HG03457 (cell line): Measurements from ENCODE around the gene RAMACL.

ENCODE experiments used
- ATAC-seq: cut with Tn5 transposase; IDR thresholded peaks from one replicate; pipeline ENCODE4 v1.9.1; 2021; ENCODE audit warnings: moderate number of reproducible peaks; ENCODE audit not compliant: unreplicated experiment

The RAMACL gene

DNA sequence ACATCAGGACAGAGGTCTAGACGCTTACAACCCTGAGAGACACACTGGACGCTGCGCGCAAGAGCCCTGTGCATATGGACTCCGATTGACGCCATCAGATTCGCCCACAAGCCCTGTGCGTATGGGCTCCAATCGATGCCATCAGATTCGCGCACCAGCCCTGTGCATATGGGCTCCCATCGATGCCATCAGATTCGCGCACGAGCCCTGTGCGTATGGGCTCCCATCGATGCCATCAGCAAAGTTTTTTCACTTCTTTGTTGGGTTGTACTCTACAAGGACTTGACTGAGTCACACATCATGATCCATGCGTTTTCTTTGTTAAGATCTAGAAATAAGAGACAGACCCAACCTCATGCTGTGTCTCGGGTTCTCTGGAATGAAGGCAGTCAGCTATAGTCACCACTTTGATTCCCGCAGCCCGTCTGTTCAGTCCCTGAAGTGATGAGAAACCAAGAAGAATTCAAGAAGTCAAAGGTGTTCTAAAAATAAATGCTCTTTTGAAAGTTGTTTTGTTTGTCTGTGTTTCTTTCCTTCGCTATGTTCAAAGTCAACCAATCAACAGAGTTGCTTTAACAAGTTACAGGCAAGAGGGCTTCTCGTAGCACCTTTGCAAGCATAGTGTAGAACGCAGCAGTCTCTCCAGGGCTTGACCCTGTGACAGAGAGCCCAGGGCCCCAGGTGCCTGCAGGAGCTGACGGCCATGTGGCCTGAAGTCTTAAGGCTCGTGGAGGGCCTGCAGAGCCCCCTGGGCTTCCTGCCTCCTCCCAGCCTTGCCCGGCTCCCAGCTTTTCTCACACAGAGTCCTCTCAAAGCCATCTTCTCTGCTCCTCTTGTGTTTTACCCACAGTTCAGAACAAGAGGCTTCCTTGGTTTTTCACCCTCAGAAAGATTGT lies 32.6 kb upstream of the RAMACL start:
- ATAC-seq, result no peak

DNA sequence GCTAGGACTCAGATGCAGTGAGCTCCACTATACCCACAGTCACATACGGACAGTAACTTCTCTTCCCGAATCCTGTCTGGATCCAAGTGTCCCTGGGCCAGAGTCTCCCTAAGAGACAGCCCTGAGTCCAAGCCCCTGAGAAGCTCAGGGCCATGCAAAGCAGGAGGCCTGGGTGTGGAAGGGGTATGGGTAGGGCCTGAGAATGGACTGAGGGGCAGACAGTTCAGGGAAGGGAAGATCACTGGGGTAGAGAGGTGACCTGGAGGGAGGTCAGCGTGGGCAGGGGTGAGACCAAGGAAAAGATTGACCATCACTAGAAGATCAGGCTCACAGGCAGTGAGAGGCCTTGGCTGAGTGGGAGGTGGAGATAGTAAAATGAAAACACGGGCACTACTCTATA lies 31.8 kb upstream of the RAMACL start:
- no peak for ATAC-seq

- no peak for ATAC-seq
Observed at GRCh38 chr6:166617359-166617758, 30.9 kb upstream of the RAMACL start.

- no peak for ATAC-seq
Observed at GRCh38 chr6:166616261-166617238, 30.1 kb upstream of the RAMACL start.

DNA sequence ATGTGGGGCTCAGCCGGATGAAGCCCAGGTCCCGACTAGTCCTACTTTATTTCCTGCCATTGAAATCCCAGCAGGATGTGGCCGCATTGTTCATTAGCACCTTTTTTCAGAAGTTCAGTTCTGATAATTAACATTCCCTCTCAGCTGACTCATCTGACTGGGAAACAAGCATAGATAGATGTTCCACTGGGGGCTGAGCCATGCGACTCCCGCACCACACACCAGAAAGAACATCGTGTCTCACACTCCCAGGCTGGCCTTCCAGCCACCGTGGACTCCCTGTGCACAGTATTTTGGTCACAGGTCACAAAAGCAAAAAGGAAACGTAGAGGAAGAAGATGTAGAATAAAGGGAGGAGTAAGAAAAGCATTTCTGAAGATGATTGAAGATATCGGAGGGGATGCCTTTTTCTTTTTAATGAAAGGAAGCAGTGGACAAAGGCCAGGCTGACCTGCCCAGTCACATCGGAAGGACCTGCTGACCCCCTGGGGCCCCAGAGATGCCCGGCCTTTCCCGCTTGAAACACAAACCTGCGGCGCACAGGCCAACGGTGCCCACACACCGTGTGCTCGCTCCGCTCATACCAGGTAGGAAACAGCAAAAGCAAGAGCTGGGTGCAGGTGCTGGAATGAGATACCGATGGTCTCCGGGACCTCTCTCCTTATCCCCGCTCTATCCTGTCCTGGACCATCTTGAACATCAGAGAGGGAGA lies 28.7 kb upstream of the RAMACL start:
- ATAC-seq, result no peak

- ATAC-seq, result no peak
Observed at GRCh38 chr6:166614589-166614988, 28.1 kb upstream of the RAMACL start.

- ATAC-seq, result no peak
Observed at GRCh38 chr6:166614171-166614583, 27.7 kb upstream of the RAMACL start.

DNA sequence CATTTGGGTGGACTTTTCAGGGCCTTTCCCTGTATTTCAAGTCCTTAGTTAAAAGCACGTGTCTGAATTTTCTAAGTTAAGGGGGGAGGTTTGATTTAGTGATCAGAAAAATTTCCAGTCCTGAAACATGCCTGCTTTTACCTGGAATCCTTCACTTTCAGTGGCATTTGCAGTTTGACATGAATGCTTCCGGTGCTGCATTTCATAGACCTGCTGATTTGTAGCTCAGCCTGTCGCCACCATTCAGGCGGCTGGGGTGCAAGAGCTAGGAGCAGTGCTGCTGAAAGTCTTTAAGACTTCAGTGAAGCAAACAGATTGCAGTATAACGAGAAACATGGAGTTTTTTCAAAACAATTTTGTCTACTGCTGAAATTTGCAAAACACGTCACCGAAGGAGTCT lies 26.5 kb upstream of the RAMACL start:
- ATAC-seq, result no peak

DNA sequence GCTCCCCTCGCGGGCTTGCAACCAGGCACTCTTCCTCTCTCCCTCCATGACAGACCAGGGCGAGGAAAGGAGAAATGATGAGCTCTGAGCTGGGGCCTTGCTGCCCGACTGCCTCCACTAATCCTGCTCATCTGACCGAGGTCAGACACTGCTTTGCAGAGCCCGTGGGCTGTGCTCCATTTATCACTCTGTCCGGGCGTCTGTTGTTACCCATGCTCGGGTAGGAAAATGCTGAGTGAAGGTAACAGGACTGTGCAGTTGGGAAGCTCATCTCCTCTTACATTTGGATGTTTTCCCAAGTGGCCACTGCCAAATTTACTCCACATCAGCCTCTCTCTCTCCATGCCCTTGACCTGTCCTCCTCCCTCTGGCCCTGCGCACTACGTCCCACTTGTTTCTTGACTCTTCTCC lies 26.0 kb upstream of the RAMACL start:
- ATAC-seq, result no peak

GRCh38 chr6:166611631-166612030 lies 25.2 kb upstream of the RAMACL start:
- ATAC-seq, result no peak

DNA sequence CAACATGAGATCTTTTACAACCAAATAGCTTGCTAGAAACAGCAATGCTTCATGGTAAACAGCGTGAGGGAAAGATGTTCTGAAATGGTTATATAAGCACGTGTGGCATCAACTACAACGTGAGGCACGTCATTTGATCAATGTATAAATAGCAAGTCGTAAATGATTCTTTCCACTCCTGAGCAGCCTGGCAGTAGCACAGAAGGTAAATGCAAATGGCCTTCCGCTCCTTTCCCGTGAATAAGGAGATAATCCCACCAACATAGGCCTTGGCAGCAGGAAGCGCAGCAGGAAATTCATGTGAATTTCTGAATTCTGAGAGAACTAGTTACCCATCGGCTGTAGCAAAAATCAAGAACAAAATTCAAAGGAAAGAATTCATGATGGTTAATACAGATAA lies 23.6 kb upstream of the RAMACL start:
- ATAC-seq, result no peak

- no peak for ATAC-seq
Observed at GRCh38 chr6:166608774-166609173, 22.3 kb upstream of the RAMACL start.

GRCh38 chr6:166605752-166606151 lies 19.3 kb upstream of the RAMACL start:
- ATAC-seq, result no peak

- no peak for ATAC-seq
Observed at GRCh38 chr6:166604911-166605310, 18.4 kb upstream of the RAMACL start.

DNA sequence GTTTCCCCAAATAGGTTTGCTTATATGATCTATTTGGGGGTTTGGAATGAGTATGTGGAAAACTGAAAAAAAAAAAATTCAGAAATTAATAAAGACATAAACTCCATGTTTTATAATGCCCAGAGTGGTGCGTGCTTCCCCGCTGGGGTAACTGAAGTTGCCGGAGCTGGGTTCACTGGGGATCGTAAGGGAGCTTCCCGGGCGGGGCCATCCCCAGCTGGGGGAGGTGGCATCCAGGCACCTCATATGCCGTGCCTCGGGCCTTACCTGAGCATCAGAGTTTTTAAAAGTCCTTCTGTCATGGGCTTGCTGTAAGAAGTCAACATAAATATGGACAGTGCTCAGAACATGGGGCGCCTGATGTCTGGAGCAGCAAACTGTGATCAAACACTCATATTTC lies 17.9 kb upstream of the RAMACL start:
- ATAC-seq, result no peak

GRCh38 chr6:166603043-166603690 lies 16.7 kb upstream of the RAMACL start:
- ATAC-seq, result no peak

DNA sequence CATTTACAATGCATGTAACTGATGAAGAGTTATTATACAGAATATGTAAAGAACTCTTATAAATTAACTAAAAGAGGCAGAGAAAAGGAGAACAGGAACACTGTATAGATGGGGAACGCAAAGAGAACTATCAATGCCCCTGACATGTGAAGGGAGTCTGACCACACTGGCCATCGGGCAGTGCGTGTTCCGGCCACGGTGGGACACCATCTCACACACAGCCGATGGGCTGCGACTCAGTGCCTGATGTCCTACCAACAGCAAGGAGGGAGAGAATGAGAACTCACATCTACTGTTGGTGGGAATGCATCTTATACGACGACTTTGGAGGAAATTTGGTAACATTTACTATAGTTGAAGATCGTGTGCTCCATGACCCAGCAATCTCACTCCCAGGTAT lies 15.5 kb upstream of the RAMACL start:
- no peak for ATAC-seq

DNA sequence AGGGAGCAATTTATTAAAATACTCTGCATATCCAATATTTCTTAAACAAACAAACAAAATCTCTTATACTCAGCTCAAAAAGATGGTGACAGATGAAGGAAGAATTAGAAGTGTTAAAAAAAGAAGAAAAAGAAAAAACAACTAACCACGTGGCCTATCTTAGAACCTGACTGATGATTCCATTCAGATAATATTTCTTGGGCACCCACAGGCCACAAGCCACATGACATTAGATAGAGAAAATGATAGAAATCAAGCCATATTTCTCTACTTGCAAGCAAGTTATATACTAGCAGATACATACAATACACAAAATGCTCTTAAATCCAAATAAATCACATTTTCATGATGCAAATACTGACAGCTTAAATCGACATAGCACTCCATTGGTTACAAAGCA lies 14.5 kb upstream of the RAMACL start:
- ATAC-seq, result no peak

DNA sequence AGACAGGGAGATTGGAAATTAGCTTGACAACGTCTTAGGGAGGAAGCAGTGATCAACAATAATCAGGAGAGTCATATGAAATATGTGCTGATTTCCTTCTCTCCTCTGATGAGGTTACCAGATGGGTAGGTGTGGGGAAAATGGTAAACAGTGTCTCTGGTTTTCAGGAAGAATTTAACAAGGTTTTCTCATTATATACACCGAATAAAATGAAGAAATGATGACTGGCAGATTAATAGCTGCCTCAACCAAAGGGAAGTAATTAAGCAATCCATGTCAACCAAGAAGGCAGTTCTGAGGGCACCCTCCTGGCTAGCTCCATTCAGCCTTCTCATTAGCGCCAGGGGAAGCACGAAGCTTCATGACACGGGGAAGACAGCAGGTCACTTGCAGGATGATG lies 12.7 kb upstream of the RAMACL start:
- ATAC-seq, result no peak

- no peak for ATAC-seq
Observed at GRCh38 chr6:166598441-166599138, 12.1 kb upstream of the RAMACL start.
